GM19468 (cell line): ENCODE data around the gene SCGB1C1.
A peak's percentile ranks its signal among the peaks of the same experiment; 100 is the strongest.
"Not testable (repeated sequence)": the region's sequence is repeated elsewhere in the genome, so short reads cannot be mapped to it uniquely, and the experiment has no call there.

Source experiments
- ATAC-seq: cut with Tn5 transposase; IDR thresholded peaks from one replicate; pipeline ENCODE4 v1.9.1; 2021; ENCODE audit warnings: mild to moderate bottlenecking, moderate library complexity, moderate number of reproducible peaks; ENCODE audit not compliant: unreplicated experiment; ENCODE audit errors: extremely low read depth

The SCGB1C1 gene

DNA sequence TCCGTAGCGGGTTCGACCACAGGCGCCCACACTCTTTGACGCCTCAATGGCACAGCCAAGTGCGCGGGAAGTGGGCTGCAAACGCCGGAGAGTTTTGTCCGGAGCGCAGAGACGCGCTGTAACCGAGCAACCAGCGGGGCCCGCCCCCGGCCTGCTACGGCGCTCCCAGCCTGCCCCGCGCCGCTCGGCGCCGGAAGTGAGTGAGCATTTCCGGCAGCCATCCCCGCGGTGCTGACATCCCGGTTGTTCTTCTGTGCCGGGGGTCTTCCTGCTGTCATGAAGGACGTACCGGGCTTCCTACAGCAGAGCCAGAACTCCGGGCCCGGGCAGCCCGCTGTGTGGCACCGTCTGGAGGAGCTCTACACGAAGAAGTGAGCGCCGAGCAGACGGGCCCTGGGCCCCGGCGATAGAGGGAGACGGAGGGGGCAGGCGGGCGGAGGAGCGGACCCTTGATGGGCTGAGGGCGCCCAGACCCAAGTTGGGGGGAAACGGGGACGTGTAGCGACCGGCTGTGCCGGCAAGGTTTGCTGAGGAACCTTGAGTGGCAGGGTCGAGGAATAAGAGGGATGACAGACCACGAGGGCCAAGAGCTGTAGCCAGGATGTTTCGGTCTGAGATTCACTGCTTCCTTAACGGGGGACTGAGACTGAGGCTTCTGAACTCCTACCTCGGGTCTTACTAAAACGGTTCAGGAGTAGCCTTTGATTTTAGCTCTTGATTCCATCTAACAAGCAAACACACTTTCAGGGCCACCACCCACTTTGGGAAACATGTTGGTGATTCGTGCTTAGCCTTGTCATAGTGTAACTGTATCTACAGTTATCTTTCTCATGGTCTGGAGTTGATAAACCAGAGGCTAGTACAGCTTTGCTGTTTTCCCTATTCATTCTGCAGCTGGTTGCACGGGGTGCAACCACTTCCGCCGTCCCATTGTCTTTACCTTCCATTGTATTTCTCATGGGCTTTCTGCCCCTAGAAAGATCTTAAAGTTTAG lies 44.2 kb downstream of the SCGB1C1 start, which contains the start of gene PSMD13:
TSS of gene PSMD13 (plus strand) at position 203 of the 994 bp plus-strand sequence. CDS start at position 277, 74 bp downstream.
- peak; percentile 64 for ATAC-seq

DNA sequence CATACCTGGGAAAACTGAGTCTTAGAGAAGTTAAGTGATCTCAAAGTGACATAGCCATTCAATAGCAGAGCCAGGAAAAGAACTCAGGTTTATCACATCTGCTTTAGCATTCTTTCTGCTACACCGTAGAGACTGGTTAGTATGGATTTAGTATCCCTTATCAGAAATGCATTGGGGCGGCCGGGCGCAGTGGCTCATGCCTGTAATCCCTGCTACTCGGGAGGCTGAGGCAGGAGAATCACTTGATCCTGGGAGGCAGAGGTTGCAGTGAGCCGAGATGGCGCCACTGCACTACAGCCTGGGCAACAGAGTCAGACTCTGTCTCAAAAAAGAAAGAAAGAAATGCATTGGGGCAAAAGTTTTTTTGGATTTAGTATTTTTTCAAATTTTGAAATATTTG lies 45.5 kb downstream of the SCGB1C1 start:
- ATAC-seq = not testable (repeated sequence)

GRCh38 chr11:240315-240714 lies 47.4 kb downstream of the SCGB1C1 start:
- no peak for ATAC-seq

DNA sequence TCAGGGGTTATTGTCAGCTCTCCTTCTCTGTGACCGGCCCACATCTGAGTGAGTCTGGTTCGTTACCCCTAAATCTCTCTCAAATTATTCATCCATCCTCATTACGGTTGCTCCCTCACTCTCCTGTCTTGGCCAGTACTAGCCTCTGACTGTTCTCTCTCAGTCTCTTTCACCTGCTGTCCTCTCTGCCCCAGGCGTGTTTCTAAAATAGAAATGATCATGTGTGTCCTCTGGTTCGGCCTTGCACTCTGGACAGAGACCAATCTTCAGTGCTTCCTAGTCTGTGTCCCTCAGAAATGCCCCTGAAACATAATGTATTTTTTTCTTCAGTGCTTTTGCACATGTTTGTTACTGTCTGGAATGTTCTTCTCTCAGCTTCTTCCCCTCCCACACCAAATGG lies 48.8 kb downstream of the SCGB1C1 start:
- ATAC-seq = no peak
